Neuronal stem cell (in vitro differentiated cells): ENCODE measurements around the gene NR4A3.

ENCODE experiments used
- DNase-seq: peaks from one replicate; pipeline ENCODE4 v3.0.0-alpha.2; 2013; ENCODE audit warnings: low spot score
- H2AFZ ChIP-seq: one replicate; pipeline ENCODE4 v1.6.1; 2013; ENCODE audit warnings: mild to moderate bottlenecking, low read length, inconsistent platforms
- H2AK5ac ChIP-seq: 2 replicates; pipeline ENCODE4 v1.6.1; 2013; ENCODE audit warnings: low read depth, mild to moderate bottlenecking, inconsistent platforms, low read length, moderate library complexity, mixed read lengths
- H2BK120ac ChIP-seq: 2 replicates; pipeline ENCODE4 v1.6.1; 2013; ENCODE audit warnings: low read depth, mild to moderate bottlenecking, inconsistent platforms, low read length, moderate library complexity, mixed read lengths
- H2BK12ac ChIP-seq: one replicate; pipeline ENCODE4 v1.6.1; 2013; ENCODE audit warnings: low read length, inconsistent platforms
- H2BK15ac ChIP-seq: 2 replicates; pipeline ENCODE4 v1.6.1; 2013; ENCODE audit warnings: mild to moderate bottlenecking, low read length, inconsistent platforms, mixed read lengths
- H2BK5ac ChIP-seq: one replicate; pipeline ENCODE4 v1.6.1; 2013; ENCODE audit warnings: inconsistent platforms, mild to moderate bottlenecking, low read length, moderate library complexity
- H3K14ac ChIP-seq: one replicate; pipeline ENCODE4 v1.6.1; 2013; ENCODE audit warnings: low read length, inconsistent platforms
- H3K18ac ChIP-seq: 2 replicates; pipeline ENCODE4 v1.6.1; 2013; ENCODE audit warnings: low read length, inconsistent platforms
- H3K23ac ChIP-seq: 2 replicates; pipeline ENCODE4 v1.6.1; 2013; ENCODE audit warnings: low read depth, mild to moderate bottlenecking, mixed read lengths, low read length, inconsistent platforms; ENCODE audit not compliant: poor library complexity
- H3K27ac ChIP-seq: replicated peaks from 3 replicates; pipeline ENCODE4 v1.5.1; 2013; ENCODE audit warnings: low read length, inconsistent platforms
- H3K27me3 ChIP-seq, 3 experiments: 2 replicates each; pipeline ENCODE4 v1.6.1; 2013; ENCODE audit warnings: low read length in 3 of 3, mild to moderate bottlenecking in 2 of 3, inconsistent platforms in 1 of 3, low read depth in 1 of 3, mixed read lengths in 1 of 3, moderate library complexity in 1 of 3; ENCODE audit not compliant: control insufficient read depth in 3 of 3, insufficient read depth in 3 of 3
- H3K36me3 ChIP-seq, 2 donors: replicated peaks in 1 of 2; 2 replicates each; pipeline ENCODE4 v1.6.1; 2013; ENCODE audit warnings: low read length in 2 of 2; ENCODE audit not compliant: control insufficient read depth in 2 of 2, insufficient read depth in 2 of 2
- H3K4ac ChIP-seq: 2 replicates; pipeline ENCODE4 v1.6.1; 2013; ENCODE audit warnings: inconsistent platforms, mild to moderate bottlenecking, low read length, moderate library complexity
- H3K4me1 ChIP-seq, 2 donors: 1 replicate in 1 of 2; 2 replicates in 1 of 2; pipeline ENCODE4 v1.6.1; 2013; ENCODE audit warnings: low read length in 2 of 2, low read depth in 1 of 2; ENCODE audit not compliant: control insufficient read depth in 2 of 2, insufficient read depth in 1 of 2
- H3K4me2 ChIP-seq: one replicate; pipeline ENCODE4 v1.6.1; 2013; ENCODE audit warnings: mild to moderate bottlenecking, low read length, inconsistent platforms; ENCODE audit not compliant: insufficient read depth, poor library complexity, severe bottlenecking
- H3K4me3 ChIP-seq, 2 donors: 2 replicates each; pipeline ENCODE4 v1.5.1; 2013; ENCODE audit warnings: low read length in 2 of 2, mild to moderate bottlenecking in 2 of 2, inconsistent platforms in 1 of 2, moderate library complexity in 1 of 2
- H3K79me1 ChIP-seq: one replicate; pipeline ENCODE4 v1.6.1; 2013; ENCODE audit warnings: low read depth, mild to moderate bottlenecking, inconsistent platforms, low read length, moderate library complexity
- H3K9ac ChIP-seq: one replicate; pipeline ENCODE4 v1.6.1; 2013; ENCODE audit warnings: mild to moderate bottlenecking, low read depth, low read length, inconsistent platforms; ENCODE audit not compliant: poor library complexity
- H3K9me3 ChIP-seq, 2 donors: replicated peaks in 1 of 2; 2 replicates each; pipeline versions ENCODE3 to v1.6.1; 2013; ENCODE audit warnings: low read length in 2 of 2, mild to moderate bottlenecking in 2 of 2, inconsistent platforms in 1 of 2, low read depth in 1 of 2, mixed read lengths in 1 of 2, moderate library complexity in 1 of 2; ENCODE audit not compliant: control insufficient read depth in 2 of 2, insufficient read depth in 1 of 2
- H4K8ac ChIP-seq: one replicate; pipeline ENCODE4 v1.6.1; 2013; ENCODE audit warnings: low read depth, mild to moderate bottlenecking, inconsistent platforms, low read length, moderate library complexity
- H4K91ac ChIP-seq: one replicate; pipeline ENCODE4 v1.6.1; 2013; ENCODE audit warnings: low read length, low read depth, mild to moderate bottlenecking, inconsistent platforms; ENCODE audit not compliant: poor library complexity
- WGBS, 2 donors: extraction: QIAGEN DNeasy Blood & Tissue Kit; methylation state at CpG; one replicate each; pipeline ENCODE4 v1.1.7; 2013; ENCODE audit warnings: missing lambda C conversion rate in 2 of 2, mixed read lengths in 1 of 2; ENCODE audit not compliant: insufficient read length in 2 of 2, insufficient replicate concordance in 1 of 2; ENCODE audit errors: extremely low coverage in 2 of 2; 5-methylcytosine and 5-hydroxymethylcytosine counted together

Gene NR4A3

DNA sequence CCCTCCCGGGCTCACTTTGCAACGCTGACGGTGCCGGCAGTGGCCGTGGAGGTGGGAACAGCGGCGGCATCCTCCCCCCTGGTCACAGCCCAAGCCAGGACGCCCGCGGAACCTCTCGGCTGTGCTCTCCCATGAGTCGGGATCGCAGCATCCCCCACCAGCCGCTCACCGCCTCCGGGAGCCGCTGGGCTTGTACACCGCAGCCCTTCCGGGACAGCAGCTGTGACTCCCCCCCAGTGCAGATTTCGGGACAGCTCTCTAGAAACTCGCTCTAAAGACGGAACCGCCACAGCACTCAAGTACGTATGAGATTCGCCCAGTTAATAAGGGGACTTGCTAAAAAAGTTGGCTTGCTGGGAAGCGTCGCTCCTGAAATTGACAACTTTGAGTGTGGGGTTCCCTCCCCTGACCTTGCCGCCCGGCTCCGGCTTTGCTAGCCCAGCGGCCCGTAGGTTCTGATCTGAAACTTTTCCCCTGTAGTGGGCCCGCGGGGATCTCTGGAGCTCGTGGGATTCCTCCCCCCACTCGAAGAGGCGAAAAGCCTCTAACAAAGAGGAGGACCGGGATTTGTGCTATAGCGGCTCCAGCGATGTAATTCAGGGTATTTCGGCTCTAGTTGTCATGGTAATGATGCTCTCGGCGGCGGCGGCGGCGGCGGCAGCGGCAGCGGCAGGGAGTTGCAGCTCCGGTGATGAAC lies 572 bp downstream of the NR4A3 start:
- peaks cover 3% of the 10 kb centered on the region for H3K79me1 ChIP-seq
- peak overlapping the region; percentile 95 for H3K9ac ChIP-seq
- peak overlapping the region; percentile 97 for H3K23ac ChIP-seq
- H3K4me2 ChIP-seq = peak overlapping the region; percentile 100
- peaks cover 7 to 15% of the 10 kb centered on the region in 2 donors for H3K4me1 ChIP-seq
- H2BK15ac ChIP-seq = peak overlapping the region; percentile 71
- peak overlapping the region; percentile 98 for H3K18ac ChIP-seq
- H2BK5ac ChIP-seq = peak overlapping the region; percentile 88
- peak overlapping the region; percentile 67 for H3K27ac ChIP-seq
- H2AFZ ChIP-seq = peak overlapping the region; percentile 98
- no peak overlapping the region for H2AK5ac ChIP-seq
- H3K27me3 ChIP-seq = peaks cover 0 to 42% (median 10%) of the 10 kb centered on the region in 3 experiments
- no peak overlapping the region for H3K4ac ChIP-seq
- H4K91ac ChIP-seq = no peak overlapping the region
- H2BK12ac ChIP-seq = peak overlapping the region; percentile 46
- H3K36me3 ChIP-seq = no peaks in the 10 kb centered on the region
- peak overlapping the region; percentile 93 for H2BK120ac ChIP-seq
- H4K8ac ChIP-seq = no peak overlapping the region
- DNase-seq = peak; percentile 69
- H3K9me3 ChIP-seq = peaks cover 0 to 2% of the 10 kb centered on the region in 2 donors
- WGBS, 2 donors = no CpG with 5 or more reads among the region's 51 CpGs
- peak overlapping the region; percentile 97 for H3K14ac ChIP-seq
- peak overlapping the region; percentile 69 to 87 for H3K4me3 ChIP-seq

DNA sequence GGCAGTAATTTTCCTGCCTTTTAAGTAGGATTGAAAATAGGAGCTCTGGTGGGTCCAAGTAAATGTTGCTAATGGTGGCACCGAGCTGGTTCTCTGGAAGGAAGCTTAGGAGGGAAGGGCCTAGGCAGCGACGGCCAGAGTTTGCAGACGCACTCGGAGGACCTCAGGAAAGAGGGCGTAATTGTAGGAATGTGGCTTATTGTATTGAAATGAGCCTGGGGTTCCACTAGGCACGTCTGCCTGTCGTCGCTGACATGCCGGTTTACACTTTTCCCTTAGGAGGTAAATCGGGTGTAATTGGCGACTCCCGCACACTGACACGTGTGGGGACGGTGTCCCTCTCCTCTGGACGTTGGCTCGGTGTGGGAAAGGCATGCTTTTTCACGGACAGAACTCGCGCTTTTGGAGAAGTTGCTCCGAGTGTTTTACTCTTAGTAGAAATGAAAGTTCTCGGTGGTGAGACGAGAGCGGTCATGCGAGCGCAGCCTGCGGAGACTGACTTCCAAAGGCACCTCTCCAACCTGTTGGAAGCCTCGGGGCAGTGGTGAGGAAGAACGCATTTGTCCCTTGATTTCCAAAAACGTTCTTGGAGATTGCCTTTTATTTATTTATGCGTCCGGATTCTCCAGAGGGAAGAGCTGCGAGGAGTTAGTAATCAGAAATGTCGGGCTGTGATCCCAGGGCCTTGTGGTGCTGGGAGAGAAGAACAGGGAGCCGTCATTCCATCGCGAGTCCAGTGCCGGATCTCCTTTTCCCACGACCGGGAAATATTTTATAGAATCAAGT lies 1.3 kb downstream of the NR4A3 start:
- Histone ChIP-seq H3K27me3 (peaks cover 0 to 50% (median 12%) of the 10 kb centered on the region in 3 experiments), H3K4me2 (peak overlapping the region; percentile 100), H3K4me1 (peaks cover 4 to 15% of the 10 kb centered on the region in 2 donors), H3K4me3 (peak overlapping the region; percentile 69 to 87), H3K14ac (no peak overlapping the region), H2BK12ac (no peak overlapping the region), H3K18ac (peak overlapping the region; percentile 4), H4K91ac (no peak overlapping the region), H3K79me1 (peaks cover 3% of the 10 kb centered on the region), H2BK15ac (peak overlapping the region; percentile 34), H4K8ac (no peak overlapping the region), H2BK120ac (no peak overlapping the region), H2AK5ac (no peak overlapping the region), H3K23ac (peak overlapping the region; percentile 73), H2AFZ (peak overlapping the region; percentile 98), H3K27ac (no peak overlapping the region), H3K36me3 (no peaks in the 10 kb centered on the region), H3K4ac (no peak overlapping the region), H2BK5ac (no peak overlapping the region), H3K9me3 (peaks cover 0 to 2% of the 10 kb centered on the region in 2 donors), H3K9ac (peak overlapping the region; percentile 63)
- peak; percentile 56 for DNase-seq
- no CpG with 5 or more reads among the region's 40 CpGs for WGBS, 2 donors

DNA sequence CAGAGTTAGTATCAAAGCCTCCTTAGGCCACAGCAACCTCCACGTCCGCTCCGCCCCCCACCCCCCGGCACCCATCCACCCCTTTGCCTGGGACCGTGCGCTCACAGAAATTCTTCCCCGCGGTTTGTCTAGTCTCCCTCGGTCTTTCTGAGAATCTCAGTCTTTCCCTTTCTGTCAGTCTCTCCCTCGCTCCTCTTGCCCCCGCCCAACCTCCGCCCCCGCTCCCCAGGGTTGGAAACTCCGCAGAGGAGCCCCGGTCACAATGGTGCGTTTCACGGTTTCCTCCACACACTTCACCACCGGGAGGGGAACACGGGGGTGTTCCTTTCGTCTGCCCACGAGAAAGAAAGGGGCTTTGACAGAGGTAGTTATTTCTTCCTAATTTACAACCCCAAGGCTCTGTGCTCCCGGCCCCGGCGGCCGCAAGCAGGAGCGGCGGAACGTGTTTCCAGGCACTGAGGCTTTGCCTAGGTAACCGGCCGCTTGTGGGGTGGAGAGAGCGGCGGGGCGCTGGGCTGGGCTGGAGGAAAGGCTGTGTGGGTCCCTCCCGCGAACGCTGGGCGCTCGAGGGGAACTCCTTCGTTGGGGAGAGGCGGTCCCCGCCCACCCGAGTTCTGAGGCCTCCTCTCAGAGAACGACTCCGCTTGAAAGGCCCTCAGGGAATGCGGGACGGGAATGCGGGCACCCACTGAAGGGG lies 2.1 kb downstream of the NR4A3 start:
- peak overlapping the region; percentile 100 for H3K4me2 ChIP-seq
- H3K27me3 ChIP-seq = peaks cover 0 to 58% (median 19%) of the 10 kb centered on the region in 3 experiments
- H3K27ac ChIP-seq = no peak overlapping the region
- no peak overlapping the region for H3K14ac ChIP-seq
- no peaks in the 10 kb centered on the region for H3K36me3 ChIP-seq
- H3K9ac ChIP-seq = peak overlapping the region; percentile 0
- H2BK5ac ChIP-seq = no peak overlapping the region
- H4K8ac ChIP-seq = no peak overlapping the region
- peak overlapping the region; percentile 28 for H2BK120ac ChIP-seq
- H3K4me1 ChIP-seq = peaks cover 2 to 14% of the 10 kb centered on the region in 2 donors
- H2BK15ac ChIP-seq = peak overlapping the region; percentile 98
- WGBS, 2 donors = no CpG with 5 or more reads among the region's 47 CpGs
- peak overlapping the region; percentile 69 to 87 for H3K4me3 ChIP-seq
- no peak overlapping the region for H4K91ac ChIP-seq
- no peak overlapping the region for H3K4ac ChIP-seq
- H3K9me3 ChIP-seq = peaks cover 0 to 2% of the 10 kb centered on the region in 2 donors
- H2AK5ac ChIP-seq = peak overlapping the region; percentile 18
- peak; percentile 38 for DNase-seq
- peak overlapping the region; percentile 98 for H2AFZ ChIP-seq
- H3K18ac ChIP-seq = peak overlapping the region; percentile 98
- H3K79me1 ChIP-seq = peaks cover 4% of the 10 kb centered on the region
- H3K23ac ChIP-seq = peak overlapping the region; percentile 82
- peak overlapping the region; percentile 48 for H2BK12ac ChIP-seq
